PFSK-1 (cell line): Measurements from ENCODE around the gene MEGF11.

Experiments used
- FOXP2 ChIP-seq: optimal IDR thresholded peaks from 2 replicates; pipeline ENCODE3; 2011; ENCODE audit warnings: borderline replicate concordance, control low read depth, inconsistent platforms; ENCODE audit not compliant: insufficient read depth; ENCODE audit errors: extremely low read length, extremely low read depth
- POLR2AphosphoS5 ChIP-seq: IDR thresholded peaks from 2 replicates; pipeline ENCODE4 v1.6.1; 2012; ENCODE audit warnings: low read depth, mild to moderate bottlenecking, control low read depth, low read length, moderate library complexity
- REST ChIP-seq, 2 experiments: IDR thresholded peaks; 2 replicates each; pipeline versions ENCODE4 v1.6.1 to v1.8.0; 2011 to 2012; ENCODE audit warnings: low read depth in 2 of 2, low read length in 2 of 2, control low read depth in 1 of 2, inconsistent platforms in 1 of 2, mild to moderate bottlenecking in 1 of 2, moderate library complexity in 1 of 2; ENCODE audit not compliant: insufficient read depth in 1 of 2
- SIN3A ChIP-seq: IDR thresholded peaks from 2 replicates; pipeline ENCODE4 v1.6.1; 2012; ENCODE audit warnings: mild to moderate bottlenecking, low read length, moderate library complexity, borderline replicate concordance; ENCODE audit not compliant: insufficient read depth
- TAF1 ChIP-seq: IDR thresholded peaks from 2 replicates; pipeline ENCODE4 v1.6.1; 2012; ENCODE audit warnings: low read length, control low read depth, borderline replicate concordance; ENCODE audit not compliant: insufficient read depth

Gene MEGF11

GRCh38 chr15:66276546-66276945, 23.0 kb upstream of the MEGF11 start:
- TF ChIP-seq TAF1 = no peak
- TF ChIP-seq POLR2AphosphoS5 = no peak
- TF ChIP-seq REST (IDR thresholded peaks at IDR 0.05; ENCODE audit: insufficient read depth in 1 of 2, low read depth in 2 of 2, low read length in 2 of 2) = no peak
- TF ChIP-seq SIN3A = no peak
- no peak for TF ChIP-seq FOXP2

GRCh38 chr15:66275352-66275751, 21.8 kb upstream of the MEGF11 start:
- TF ChIP-seq SIN3A (no peak), POLR2AphosphoS5 (no peak), REST (IDR thresholded peaks at IDR 0.05; ENCODE audit: insufficient read depth in 1 of 2, low read depth in 2 of 2, low read length in 2 of 2) (no peak), FOXP2 (no peak), TAF1 (no peak)

- TF ChIP-seq SIN3A (no peak), REST (IDR thresholded peaks at IDR 0.05; ENCODE audit: insufficient read depth in 1 of 2, low read depth in 2 of 2, low read length in 2 of 2) (no peak)
Measured at GRCh38 chr15:66270932-66271331, 17.4 kb upstream of the MEGF11 start.

- no peak for TF ChIP-seq FOXP2
- TF ChIP-seq REST (IDR thresholded peaks at IDR 0.05; ENCODE audit: insufficient read depth in 1 of 2, low read depth in 2 of 2, low read length in 2 of 2) = no peak
- no peak for TF ChIP-seq POLR2AphosphoS5
- no peak for TF ChIP-seq SIN3A
- TF ChIP-seq TAF1 = no peak
Measured at GRCh38 chr15:66269326-66270090, 16.0 kb upstream of the MEGF11 start.
